C4-2B (cell line): ENCODE data around the gene JARID2.

Experiments
- CTCF ChIP-seq: fragments of 450-650 bp; conservative IDR thresholded peaks from 2 replicates; pipeline ENCODE4 v1.5.1; 2017; ENCODE audit warnings: mild to moderate bottlenecking
- ZFX ChIP-seq: fragments of 450-650 bp; IDR thresholded peaks from 2 replicates; pipeline ENCODE4 v1.6.1; 2017

DNA sequence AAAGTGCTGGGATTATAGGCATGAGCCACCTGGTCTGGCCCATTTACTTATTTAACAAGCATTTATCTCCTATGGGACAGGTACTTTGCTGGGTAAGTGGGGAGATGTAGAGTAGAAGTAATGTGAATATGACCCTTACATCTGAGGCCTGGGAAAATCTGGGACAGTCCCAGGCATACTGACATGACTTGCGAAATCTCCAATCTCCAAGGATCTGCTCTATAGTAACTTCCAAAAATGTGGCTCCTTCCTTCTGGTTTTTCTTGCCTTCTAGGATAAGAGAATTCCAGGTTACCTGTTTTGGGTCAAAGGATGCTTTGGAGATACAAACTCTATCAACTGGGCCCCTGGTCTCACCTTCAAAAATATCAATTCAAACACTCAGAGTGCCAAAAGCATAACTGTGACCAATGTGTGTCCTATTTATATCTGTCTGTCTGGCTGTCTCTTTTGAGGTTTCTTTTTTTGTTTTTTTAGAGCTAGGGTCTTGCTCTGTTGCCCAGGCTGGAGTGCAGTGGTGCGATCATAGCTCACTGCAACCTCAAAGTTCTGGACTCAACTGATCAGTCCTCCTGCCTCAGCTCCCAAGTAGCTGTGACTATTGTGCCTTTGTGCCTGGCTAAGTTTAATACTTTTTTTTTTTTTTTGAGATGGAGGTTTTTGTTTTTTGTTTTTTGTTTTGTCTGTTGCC is 11.7 kb upstream of the JARID2 start:
- TF ChIP-seq CTCF (no peak), ZFX (no peak)
